DOHH2 (cell line): ENCODE measurements around the gene IFITM10.

ENCODE experiments used
- CTCF ChIP-seq: fragments of 200-600 bp; sonication (generic); IDR thresholded peaks from one replicate; pipeline ENCODE4 v1.5.1; 2014; ENCODE audit warnings: antibody characterized with exemption, mild to moderate bottlenecking, low read depth, low read length; ENCODE audit not compliant: poor library complexity, severe bottlenecking
- EZH2phosphoT487 ChIP-seq: fragments of 200-600 bp; sonication (generic); IDR thresholded peaks from 2 replicates; pipeline ENCODE4 v1.6.1; 2017; ENCODE audit warnings: borderline replicate concordance, mild to moderate bottlenecking, antibody characterized with exemption, low read length, moderate library complexity, mixed read lengths

- TF ChIP-seq EZH2phosphoT487: no peak
- TF ChIP-seq CTCF: no peak
Measured at GRCh38 chr11:1705126-1706052, 45.0 kb downstream of the IFITM10 start.
